NCI-H2171 (cell line): Measurements from ENCODE around the gene CLDND1.

Source experiments
- DNase-seq: peaks from one replicate; lab custom pipeline; 2025; lab: John Stamatoyannopoulos, UW

The CLDND1 gene

DNA sequence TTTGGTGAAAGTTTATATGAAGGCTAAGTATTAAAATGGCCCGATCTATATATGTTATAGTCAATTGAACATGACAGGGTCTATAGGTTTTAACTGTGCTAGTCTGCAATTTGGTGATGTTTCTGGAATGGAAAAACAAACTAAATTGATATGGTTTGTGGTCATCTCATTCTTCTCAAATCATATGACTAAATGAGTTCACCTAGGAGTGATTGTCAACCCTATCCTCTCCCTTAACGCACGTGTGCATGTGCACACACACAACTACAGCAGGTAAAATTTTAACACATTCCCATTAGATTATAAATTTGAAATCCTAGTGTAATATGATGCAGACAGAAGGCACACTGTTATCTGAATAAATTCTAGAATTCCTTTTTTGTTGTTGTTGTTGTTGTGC is 9.0 kb downstream of the CLDND1 start:
- no peak for DNase-seq

DNA sequence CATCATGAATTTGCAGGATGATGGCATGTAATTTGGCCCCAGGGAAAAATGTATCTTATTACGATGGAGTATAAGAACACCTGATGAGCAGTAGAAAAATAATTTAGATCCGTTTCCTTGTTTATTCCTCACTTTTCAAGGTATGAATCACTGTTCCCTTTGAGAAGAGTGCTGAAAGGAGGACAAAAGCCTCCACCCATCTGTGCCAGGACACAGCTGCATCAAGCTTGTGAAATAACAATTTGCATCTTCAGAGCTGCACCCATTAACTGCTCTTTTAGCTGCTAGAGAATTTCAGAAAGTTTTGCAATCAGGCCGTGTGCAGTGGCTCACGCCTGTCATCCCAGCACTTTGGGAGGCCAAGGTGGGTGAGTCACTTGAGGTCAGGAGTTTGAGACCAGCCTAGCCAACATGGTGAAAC is 9.6 kb downstream of the CLDND1 start:
- DNase-seq: no peak

DNA sequence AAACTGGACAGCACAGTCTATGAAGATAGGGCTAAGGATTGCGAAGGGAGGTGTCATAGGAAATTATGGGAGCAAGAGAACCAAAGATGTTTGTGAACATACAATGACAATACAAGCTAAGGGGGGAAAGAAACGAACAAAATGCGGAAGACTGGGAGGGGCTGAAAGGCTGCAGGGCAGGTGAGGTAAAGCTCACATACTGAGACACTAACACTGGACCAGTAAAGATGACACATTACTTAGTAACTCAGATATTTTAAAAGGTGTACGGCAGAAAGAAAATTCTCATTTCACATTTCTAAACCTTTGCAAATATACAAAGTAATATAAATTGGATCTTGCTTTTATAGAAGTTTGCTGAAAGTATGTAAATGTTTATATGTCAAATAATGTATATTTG is 10.1 kb downstream of the CLDND1 start:
- DNase-seq: no peak

DNA sequence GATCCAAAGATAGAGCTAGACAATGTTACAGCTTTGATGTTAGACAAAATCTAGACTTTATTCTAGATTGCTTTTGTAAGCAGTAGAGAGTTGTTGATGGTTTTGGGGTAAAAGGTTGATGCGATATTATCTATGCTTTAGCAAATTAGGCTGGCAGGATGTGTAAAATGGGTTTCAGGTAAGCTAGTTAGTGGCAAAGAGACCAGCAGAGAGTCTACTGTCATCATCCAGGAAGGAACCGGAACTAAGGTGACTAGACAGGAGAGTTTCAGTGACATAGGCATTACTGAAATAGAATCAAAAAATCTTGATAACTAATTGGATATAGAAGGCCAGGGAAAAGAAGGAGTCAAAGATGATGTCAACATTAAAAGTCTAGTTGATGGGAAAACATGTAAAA is 14.1 kb downstream of the CLDND1 start:
- no peak for DNase-seq

DNA sequence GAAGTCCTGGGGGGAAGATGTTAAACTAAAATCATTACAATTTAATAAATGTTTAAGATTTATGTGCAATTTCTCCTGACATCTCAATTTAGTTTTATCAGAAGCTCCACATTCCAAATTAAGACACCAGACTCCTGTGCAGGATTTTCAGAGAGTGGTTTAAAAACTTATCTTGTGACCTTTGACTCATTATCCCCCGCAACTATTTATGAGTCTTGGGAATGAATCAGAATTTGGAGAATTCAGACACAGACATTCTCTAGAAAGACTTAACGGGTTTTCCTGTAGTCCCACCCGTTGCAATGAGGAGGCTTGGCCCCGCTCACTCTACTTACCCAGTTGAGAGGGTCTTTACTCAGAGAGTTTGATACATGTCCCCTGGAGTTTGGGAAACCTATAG is 18.2 kb downstream of the CLDND1 start:
- no peak for DNase-seq

DNA sequence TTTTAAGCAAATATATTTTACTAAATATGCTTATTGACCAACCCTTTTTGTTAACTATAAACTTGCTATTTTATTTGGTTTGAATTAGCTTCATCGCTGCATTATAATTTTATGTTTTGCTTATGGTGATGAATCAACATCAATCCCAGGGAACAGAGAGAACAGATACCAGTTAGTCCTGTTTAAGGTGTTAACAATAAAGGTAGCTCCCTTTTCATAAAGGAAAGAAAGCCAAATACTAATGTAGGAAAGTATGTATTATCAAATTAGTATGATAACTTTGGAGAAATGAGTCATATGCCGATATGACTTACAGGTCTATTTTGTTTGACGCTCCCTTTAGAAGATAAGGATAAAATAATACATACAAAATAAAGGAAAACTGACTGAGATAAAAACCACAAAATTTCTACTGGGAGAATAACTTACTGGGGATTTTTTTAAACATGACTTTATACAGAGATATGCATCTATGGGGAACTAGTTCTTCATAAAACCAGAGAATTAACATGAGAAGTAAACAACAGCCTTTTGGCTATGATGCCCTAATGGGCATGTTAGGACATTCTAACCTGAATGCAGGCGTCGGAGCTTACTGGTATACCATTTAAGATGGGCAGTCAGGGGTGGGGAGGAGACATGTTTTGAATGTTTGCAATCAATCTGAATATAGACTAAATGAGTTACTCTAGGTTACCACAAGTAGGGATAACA is 20.7 kb downstream of the CLDND1 start:
- DNase-seq: no peak

DNA sequence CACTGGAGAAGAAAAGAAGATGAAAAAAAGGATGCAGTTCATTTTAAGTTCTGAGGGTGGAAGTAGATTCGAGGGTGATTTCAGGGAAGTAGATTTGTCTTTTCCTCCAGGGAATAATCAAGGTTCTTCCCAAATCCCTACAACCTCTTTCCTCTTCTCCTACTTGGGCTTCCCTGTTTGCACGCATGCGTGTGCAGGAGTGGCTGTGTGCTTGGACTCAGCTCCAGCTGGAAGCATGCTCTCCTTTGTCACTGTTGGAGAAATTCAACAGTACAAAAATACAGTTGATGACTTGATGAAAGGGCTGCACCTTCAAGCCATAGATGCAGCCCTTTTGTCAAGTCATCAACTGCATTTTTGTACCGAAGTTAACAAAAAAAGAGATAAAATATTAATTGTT is 21.4 kb downstream of the CLDND1 start:
- DNase-seq: no peak

DNA sequence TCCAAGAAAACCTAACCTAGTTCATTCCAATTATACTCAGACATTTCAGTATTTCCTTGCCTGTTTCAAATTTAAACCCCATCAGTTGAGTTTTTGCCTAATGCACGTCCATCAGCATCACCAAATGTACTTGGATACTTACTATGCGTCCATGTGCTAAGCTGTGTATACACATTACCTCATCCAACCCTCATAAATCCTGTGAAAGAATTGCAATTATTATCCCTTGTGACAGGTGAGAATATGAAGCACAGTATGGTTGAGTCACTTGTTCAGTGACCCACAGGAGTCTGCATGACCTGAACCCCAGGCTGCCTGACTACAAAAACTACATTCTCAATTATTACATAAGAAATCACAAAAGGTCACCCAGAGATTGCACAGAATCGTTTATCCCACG is 22.7 kb downstream of the CLDND1 start:
- DNase-seq: no peak

DNA sequence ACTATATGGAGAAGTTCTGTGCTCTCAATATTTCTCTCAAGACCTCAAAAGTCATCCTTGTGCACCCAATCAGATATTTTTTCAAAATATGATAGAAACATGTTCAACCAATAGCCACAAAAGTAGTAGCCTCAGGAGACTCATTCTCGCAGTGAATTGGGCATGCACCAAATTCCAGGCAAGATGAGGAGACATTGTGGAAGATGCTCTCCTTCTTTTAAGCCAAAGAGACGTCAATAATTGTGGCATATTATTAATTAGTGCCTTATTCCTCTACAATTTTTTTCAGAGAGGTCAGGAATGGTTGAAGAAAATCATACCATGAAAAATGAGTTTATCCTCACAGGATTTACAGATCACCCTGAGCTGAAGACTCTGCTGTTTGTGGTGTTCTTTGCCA is 25.3 kb downstream of the CLDND1 start, which contains the start of gene OR5K2:
TSS of gene OR5K2 (plus strand) at position 301 of the 400 bp plus-strand sequence. CDS start at position 301, 0 bp downstream.
- no peak for DNase-seq

DNA sequence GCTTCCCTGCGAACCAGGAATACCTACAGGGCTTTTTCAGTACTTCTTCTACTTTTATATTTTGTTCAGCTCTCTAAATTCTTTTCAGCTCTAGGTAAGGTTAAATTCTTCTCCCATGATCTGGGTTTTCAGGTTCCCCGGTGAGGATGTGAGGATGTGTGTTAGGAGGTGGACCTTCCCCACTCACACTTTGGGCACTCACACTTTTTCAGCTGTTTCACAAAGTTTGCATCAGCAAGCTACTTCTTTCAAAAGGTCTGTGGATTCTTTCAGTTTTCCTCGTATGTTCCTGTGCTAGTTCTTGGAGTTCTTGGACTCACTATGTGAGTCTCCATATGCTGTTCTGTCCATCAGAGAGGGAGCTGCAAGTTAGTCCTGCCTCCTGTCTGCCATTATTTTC is 39.1 kb downstream of the CLDND1 start:
- DNase-seq: no peak

DNA sequence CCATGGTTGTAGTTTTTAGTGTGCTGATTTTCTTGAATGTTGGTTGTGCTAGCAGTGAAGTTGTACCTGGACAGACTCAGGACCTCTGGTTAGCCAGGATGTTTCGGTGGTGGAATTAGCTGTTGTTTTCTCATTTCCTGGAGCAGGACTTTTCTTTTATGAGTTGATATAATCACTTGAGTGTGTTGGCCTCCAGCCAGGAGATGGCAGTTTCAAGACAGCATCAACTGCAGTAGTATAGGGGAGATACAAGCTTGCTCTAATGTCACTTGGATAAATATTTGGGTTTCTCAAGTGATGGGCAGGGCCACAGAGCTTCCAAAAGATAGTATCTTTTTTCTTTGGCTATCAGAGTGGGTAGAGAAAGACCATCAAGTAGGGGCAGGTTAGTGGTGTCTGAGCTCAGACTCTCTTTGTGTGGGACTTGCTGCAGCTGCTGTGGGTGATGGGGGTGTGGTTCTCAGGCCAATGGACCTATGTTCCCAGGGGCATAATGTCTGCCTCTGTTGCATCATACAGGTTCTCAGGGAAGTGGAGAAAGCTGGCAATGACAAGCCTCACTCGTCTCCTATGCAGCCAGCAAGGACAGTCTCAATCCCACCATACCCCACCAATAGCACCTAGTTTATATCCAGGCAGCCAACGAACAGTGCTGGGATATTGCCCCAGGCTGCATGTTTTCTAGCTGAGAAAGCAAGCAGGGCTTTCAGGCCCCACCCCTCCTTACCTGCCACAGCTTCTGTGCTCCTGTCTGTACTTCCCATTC is 39.8 kb downstream of the CLDND1 start:
- no peak for DNase-seq
